Pulmonary artery endothelial cell (primary cell): ENCODE data around the gene FGGY. TPM values are rescaled to one million over a fixed set of nuclear protein-coding genes. Genes with fewer than 3 reads are reported as not detected.
"Not testable (repeated sequence)": the region's sequence is repeated elsewhere in the genome, so short reads cannot be mapped to it uniquely, and the experiment has no call there.

Experiments
- DNase-seq: peaks from one replicate; pipeline ENCODE4 v3.0.0-alpha.2; 2011; ENCODE audit warnings: low read depth, low spot score
- total RNA-seq: library from RNA; depleted of rRNA; stranded (reverse); fragments of >200 nt; gene quantifications from 2 replicates; pipeline ENCODE4 v1.2.3, GENCODE V29; 2014

FGGY gene
- total RNA-seq, 1 donor from 2014 or later = 9.3 TPM

DNA sequence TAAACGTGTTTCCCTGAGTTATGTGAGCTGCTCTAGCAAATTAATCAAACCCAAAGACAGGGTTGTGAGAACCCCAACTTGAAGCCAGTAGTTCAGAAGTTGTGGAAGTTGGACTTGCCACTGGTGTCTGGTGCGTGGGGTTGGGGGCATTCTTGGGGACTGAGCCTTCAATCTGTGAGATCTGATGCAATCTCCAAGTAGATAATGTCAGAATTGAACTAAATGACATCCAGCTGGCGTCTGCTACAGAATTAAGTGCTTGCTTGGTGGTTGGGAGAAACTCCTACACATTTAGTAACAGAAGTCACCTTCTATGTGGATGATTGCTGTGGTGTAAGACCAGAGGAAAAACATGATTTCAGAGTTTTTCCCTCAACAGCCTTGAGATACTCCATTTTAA, 207.4 kb downstream of the FGGY start:
- DNase-seq = no peak

DNA sequence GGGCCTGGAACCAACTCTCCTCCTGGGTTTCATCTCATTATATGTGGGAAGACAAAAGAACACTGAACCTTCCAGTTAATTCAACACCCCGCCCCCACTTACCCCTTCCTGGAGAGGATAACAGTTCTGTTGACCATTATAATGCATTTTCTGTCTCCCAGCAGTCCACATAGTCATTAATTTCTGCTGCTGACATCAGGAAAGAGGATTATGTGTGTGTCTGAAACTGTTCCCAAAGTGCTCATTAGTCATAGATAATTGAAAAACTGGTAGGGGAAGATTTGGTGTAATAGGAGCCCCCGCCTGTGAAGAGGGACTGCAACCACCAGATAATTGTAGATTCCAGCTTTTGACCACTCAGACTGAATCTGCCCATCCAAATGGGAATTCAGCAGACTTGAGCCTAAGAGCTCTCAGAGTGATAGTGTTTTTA, 208.7 kb downstream of the FGGY start:
- no peak for DNase-seq

DNA sequence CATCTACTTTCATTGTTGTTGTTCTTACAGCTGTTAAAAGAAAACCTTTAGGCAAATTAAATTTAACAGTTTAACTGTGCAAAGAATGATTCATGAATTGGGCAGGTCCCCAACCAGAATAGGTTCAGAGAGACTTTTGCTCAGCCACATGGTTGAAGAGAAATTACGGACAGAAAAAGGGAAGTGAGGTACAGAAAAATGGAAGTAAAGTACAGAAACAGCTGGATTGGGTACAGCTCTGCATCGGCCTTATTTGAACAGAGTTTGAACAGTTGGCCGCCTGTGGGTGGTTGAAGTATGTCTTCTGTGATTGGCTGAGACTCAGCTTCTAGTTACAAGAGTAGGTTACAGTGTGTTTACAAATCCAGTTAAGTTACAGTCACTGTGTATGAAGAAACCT, 210.1 kb downstream of the FGGY start:
- DNase-seq = no peak

DNA sequence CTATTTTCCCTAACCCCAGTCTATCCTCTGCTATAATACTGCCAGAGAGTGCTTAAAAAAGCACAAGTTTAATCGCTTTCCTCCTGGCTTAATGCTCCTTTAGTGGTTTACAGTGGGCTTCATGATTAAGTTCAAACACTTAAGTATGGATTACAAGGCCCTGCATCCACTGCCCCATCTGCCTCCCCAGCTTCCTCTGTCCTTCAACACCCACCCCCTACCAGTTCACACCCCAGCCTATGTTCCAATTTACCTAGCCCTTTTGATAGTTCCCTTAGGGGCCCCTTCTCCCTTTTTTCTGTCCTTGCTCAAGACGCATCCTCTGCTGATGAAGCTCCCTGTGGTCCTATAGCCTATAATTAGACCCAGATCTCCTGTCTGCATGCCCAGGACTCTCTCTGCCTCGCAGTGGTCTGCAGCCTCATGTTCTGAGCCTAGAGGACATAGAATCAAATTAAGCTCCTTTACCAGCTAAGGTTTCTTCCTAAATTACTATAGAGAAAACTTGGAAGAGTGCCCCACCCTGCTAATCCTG, 212.5 kb downstream of the FGGY start:
- no peak for DNase-seq

DNA sequence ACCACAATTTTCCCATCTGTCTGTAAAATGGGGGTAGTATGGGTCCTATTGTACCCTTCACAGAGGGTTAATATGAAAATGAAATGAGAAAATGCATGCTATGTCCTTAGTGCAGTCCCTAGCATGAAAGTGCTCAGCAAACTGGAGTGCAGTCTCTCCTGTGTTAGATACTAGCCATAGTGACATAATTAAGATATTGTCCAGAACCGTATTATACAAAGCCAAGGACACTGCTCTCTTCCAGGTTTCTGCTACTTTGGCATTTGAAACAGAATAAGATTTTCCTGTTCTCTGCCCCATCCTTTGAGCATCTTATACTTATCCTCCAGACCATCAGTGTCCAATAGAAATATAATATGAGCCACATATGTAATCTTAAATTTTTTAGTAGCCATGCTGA, 213.4 kb downstream of the FGGY start:
- DNase-seq = no peak

DNA sequence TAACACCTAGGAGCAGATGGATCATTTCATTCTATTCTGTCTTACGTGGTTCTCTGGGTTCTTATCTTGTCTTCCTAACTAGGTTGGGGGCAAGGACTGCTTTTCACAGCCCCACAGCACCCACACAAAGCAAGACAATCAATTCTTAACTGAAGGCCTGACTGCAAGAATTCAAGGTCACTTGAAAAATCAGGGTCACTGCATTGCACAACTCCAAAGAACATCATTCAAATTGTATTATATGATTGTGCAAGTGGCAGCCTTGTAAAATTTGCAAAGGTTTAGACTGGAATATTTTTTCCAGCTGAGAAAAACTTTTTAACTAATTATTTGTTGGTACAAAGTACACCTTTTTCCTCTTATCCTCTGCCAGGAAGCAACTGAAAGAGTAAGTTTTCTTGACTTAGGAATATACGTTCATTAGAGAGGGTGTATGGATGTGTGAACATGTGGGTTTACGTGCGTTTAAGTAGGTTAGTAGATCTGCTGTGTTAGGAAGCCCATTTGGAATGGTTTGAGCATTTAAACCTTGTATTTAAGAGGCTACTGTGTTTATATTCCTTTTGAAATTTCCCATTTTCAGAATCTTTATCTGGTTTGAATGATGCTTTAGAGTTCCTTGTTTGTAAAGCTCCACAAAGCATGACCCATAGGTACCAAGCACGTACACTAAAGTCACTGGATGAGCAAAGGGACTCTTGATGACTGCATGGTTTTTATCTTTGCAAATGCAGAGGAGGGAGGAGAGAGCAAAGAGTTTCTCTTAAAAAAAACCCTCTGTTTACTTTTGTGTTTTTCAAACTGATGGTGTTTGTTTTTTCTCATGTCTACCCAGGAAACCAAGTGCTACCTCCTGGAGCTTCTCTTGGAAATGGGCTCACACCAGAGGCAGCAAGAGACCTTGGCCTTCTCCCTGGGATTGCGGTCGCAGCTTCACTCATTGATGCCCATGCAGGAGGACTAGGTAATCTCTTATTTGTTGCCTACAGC, 214.9 kb downstream of the FGGY start:
- no peak for DNase-seq

DNA sequence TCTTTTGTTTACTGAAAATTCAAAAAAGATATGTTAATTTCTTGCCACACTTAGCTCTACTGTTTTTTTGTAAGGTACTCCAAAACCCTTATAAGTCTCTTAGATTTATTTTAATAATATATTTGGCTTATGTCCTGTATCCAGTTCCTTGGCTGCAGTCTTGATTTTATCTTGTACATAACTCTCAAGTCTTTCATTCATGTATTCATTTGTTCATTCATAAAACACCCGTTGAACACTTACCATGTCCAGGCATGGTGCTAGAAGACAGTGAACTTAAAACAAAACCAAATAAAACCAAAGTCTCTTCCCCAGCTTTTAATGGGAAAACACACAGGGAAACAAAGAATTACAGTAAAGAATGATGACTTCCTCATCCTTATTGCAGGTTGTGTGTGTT, 215.8 kb downstream of the FGGY start:
- DNase-seq = no peak

DNA sequence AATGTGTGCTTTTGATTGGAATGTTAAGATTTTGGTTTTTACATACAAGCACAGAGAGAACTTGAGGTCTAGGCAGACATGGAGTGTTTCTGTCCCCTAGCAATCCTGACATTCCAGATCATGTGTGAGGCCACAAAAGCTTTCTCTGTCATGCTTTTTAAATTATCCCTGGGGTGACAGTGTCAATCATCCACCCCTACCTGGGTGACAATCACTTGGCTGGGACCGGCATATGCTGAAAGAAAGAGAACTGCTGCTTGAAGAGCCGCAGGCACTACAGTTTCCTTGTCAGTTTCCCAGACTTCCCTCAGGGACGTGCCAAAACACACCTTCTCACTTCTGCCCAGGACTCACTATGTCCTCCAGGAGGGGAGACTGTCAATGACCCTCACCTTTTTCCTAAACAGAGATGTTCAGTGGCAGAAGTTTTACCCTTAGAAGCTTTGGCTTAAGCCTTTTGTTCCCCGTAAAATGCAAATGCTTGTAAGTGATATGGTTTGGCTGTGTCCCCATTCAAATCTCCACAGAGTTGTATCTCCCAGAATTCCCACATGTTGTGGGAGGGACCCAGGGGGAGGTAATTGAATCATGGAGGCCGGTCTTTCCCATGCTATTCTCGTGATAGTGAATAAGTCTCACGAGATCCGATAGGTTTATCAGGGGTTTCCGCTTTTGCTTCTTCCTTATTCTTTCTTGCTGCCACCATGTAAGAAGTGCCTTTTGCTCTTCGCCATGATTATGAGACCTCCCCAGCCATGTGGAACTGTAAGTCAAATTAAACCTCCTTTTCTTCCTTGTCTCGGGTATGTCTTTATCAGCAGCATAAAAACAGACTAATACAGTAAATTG, 217.4 kb downstream of the FGGY start:
- DNase-seq = no peak

DNA sequence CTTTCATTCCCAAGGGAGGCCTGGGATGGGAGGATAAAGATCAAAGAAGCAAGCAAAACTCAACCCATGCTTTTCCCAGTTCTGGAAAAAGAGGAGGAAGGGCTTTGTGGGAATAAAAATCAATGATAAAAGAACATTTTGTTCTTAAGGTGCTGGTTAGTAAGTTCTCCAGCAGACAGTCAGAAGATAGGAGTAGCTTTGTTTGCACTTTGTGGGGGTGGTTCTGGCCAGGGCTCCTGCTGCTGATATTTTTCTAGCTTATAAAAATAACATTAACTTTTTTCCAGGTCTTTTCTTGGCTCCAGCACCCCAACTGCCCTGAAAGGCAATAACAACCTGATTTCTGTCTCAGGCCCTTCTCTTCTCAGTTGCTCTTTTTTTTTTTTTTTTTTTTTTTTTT, 220.0 kb downstream of the FGGY start:
- DNase-seq = no peak

DNA sequence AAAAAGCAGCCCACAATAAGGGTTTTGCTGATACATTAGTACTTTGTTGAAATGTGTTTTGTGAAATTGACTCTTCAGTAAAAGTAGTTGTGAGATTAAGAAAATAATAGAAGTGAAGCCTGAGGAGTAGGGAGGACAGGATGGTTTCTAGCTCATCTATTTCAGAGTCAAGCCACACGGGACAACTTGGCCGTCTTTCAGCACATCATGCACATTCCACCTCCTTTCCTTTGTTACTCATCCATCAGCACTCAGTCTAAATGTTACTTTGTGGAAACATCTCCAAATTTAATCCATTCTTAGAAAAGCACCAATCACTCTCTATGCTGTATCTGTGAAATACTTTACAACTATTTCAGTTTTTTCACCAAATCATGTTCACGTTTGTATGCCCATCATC, 223.3 kb downstream of the FGGY start:
- no peak for DNase-seq

DNA sequence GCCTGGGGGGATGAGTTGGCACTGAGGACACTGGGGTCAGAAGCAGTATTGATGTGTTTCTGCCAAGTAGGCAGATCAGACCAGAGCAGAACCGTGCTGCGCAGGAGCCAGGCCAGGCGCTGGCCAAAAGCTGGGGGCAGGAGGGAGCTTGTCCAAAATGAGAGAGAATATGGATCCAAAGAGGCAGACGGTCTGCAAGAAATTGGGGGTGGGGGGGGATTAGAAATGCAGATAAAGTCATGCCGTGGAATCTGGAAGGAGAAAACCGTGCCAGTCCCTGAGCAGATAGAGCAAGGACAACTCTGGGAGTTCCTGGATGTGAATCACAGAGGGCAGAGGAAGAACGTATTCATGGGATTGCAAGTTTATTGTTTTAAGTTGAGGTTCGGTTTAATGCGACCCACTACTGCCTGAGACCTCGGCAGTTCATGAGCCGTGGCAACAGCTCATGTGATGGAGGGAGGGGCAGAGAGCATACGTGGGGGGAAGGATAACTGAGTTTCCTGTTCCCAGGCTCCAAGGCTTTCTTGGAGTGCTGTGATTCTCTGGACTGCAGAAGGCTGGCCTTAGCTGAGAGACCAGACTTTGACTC, 224.0 kb downstream of the FGGY start:
- peak; percentile 4 for DNase-seq

DNA sequence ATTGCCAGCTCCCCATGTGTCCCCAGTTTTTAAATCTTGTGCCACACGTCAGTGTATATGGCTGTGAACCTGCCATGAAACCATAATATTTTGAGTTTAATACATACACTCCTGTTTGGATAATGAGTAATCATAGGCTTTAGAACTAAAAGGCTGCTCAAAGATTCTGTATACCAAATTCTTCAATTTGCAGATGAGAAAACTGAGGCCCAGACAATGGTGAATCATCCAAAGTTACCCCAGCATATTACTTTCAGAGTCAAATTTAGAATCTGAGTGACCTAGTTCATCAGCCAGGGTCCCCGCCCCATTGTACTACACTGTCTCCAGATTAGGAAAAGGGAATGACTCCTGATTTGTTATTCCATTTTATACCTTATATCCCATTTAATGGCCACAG, 224.6 kb downstream of the FGGY start:
- DNase-seq = no peak

DNA sequence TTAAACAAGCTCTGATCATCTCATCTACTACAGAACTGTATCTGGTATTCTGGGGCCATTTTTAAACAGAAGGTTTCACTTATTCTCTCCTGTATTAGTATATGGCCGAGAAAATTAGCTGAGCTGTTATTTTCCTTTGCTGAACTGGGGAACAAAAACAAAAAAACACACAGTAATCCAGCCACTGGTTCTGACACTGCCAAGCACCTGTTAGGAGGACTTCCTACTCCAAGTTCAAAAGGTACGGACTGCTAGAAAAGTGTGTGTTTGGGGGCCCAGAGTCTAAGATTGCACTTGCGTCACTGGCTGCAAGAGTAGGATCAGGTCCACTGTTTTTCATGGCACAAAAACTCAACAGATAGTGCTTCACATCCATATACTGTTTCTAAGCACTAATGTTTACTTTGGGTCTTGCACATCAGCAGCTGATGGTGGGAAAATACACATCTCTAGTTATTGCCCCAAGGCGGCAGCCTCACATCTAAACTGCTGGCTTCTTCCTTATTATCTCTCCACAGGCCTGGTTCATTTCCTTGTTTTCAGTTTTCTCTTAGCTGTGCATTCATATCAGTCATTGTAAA, 226.1 kb downstream of the FGGY start:
- DNase-seq = no peak

DNA sequence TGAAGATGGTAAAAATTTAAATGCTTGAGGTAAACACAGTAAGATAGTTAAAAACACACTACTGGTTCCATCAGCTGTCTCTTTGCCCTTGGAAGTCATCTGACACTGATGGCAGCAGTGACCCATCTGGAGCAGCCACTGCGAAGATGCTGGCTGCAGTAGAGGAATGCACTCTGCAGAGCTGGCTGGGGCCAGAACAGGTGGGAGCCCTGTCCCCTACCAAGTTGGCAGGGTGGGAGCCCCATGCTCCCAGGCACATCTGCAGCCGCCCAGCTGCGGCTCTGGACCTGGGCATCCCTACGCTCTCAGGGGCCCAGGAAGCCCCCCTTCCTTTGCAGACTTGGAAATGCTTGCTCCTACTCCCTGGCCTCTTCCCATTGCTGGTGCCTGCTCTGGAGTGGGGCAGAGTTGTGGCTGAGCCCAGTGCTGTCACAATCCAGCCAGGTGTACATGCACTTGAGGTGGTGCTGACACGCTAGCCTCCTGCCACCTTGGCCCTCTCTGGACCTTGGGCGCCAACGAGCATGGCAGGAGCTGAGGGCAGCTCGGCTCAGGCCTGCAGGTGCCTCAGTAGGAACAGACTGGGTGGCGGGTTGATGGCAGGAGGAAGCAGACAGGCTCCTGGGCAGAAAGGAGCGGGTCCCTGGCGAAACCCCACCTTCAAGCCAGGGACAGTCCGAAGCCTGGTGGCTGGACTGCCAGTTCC, 227.0 kb downstream of the FGGY start:
- no peak for DNase-seq

DNA sequence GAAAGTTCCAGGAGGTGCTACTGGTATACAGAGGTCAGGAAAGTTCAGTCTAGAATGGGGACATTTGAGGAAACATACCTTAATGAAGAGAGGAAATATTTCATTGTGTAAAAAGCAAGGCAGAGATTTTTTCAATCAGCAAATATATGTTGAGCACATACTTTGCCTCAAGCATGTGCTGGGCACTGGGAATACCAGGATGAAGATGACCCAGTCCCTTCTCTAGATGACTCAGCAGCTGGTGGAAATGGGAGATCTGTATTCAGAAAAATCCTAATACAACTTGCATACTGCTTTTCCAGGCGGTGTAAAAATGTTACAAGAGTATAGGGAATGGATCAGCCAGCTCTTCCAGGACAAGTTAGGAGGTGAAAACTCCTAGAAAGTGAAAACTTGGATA, 229.3 kb downstream of the FGGY start:
- no peak for DNase-seq

DNA sequence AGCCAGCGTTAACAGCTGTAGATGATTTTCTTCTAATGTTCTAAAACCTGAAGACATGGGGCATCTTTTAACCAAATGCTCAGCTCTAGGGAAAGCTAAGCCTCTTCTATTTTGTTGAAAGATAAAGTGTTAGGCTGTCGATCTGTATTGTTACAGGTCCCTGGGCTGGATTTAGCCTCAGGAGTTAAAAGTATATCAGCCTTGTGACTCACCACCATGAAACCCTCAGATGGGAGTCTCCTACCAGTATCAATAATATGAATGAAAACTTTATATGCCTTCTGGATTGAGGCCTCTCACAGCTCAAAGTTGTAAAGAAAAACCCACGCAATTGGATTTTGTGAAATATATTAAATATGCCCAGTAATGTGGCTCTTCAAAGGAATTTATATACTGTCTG, 231.6 kb downstream of the FGGY start:
- no peak for DNase-seq

DNA sequence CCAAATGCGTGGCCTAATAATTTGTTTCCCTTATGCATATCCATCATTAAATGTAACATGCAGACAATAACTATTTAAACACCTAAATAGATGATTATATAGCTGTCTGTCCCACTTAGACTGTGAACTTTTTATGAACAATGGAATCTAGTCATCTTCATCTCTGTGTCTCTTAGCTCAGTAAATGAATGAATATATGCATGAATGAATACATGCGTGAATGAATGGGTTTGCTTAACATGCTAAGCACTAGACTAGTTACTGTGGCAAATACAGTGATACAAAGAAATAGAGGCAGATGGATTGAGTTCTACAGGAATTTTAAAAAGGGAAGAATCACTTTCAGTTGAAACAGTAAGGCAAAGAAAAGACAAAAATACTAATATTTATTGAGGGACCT, 232.0 kb downstream of the FGGY start:
- no peak for DNase-seq

DNA sequence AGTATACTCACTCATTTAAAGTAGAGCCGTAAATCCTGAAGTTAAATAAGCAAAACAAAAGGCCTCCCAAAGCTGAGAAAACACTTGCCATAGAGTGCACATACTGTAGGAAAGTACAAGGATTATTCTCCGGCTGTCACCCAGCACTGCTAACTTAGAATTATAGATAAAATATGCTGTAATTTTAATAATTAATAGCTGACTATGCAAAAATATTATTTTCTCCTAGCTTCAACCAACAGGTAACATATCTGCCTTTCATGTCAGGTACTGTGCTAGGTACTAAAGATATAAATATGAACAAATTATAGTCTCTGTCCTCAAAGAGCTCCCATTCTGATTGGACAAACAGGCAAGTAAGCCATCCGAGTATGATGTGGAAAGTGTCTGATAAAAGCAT, 233.2 kb downstream of the FGGY start:
- DNase-seq = no peak

DNA sequence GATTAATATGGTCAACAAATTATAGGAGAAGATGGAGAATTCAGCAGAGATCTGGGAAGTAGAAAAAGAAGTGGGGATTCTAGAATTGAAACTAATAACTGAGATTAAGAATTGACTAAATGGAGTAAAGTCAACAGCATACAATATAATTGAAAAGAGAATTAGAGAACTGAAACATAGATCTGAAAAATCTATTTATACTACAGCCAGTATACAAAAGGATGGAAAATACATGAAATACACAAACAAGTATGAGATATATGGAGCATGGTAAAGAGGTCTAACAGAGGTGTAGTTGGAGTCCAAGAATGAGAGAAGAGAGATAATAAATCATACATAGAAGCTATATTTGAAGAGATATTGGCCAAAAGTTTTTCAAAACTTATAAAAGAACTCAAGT, 235.2 kb downstream of the FGGY start:
- no peak for DNase-seq

DNA sequence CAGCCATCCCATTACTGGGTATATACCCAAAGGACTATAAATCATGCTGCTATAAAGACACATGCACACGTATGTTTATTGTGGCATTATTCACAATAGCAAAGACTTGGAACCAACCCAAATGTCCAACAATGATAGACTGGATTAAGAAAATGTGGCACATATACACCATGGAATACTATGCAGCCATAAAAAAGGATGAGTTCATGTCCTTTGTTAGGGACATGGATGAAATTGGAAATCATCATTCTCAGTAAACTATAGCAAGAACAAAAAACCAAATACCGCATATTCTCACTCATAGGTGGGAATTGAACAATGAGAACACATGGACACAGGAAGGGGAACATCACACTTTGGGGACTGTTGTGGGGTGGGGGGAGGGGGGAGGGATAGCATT, 241.6 kb downstream of the FGGY start:
- DNase-seq = not testable (repeated sequence)
